ENCODE measurements around the gene ASXL3.

GRCh38 chr18:33575451-33575850 is 2.6 kb upstream of the ASXL3 start:
- TF ChIP-seq POLR2AphosphoS5 (IDR thresholded peaks at IDR 0.05) (no peak), CTCF (IDR thresholded peaks at IDR 0.05) (no peak)

Measured in gastroesophageal sphincter (tissue), 3 donors.